NCI-H82 treated with DMSO at 0.1 percent for 48 hours (cell line): ENCODE data around the gene WDR18.

Source experiments
- DNase-seq: peaks from one replicate; lab custom pipeline; 2025; ENCODE audit not compliant: unreplicated experiment; lab: John Stamatoyannopoulos, UW

The WDR18 gene

DNA sequence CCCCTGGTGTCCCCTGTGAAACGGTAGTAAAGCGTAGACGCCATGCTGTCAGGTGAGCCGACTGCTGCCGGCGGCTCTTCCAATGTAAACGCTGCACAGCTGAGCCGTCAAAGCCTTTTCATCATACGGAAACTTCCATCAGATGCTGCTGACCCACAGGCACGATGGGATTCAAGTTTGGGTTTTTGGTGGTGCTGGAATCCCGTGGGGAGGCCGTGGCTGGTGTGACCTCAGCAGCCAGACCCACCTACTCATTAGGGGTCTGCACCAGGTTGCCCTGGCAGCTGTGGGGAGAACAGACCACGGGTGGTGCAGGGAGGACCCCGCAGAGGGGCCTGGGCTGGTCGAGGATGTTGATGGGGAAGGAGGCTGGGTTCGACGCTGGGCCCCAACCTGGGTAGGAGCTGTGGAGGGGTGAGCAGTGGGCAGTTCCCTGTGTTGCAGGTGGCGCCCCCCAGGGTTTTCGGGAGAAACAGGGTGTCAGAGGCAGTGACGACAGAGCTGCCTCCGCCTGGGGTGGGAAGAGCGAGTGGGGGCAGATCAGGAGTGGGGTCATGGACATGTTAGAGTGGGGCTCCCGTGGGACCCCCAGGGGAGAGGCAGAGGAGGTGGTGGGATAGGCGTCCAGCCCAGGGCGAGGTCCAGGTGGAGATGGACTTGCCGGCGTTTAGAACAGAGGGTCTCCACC is 22.7 kb downstream of the WDR18 start:
- no peak for DNase-seq

DNA sequence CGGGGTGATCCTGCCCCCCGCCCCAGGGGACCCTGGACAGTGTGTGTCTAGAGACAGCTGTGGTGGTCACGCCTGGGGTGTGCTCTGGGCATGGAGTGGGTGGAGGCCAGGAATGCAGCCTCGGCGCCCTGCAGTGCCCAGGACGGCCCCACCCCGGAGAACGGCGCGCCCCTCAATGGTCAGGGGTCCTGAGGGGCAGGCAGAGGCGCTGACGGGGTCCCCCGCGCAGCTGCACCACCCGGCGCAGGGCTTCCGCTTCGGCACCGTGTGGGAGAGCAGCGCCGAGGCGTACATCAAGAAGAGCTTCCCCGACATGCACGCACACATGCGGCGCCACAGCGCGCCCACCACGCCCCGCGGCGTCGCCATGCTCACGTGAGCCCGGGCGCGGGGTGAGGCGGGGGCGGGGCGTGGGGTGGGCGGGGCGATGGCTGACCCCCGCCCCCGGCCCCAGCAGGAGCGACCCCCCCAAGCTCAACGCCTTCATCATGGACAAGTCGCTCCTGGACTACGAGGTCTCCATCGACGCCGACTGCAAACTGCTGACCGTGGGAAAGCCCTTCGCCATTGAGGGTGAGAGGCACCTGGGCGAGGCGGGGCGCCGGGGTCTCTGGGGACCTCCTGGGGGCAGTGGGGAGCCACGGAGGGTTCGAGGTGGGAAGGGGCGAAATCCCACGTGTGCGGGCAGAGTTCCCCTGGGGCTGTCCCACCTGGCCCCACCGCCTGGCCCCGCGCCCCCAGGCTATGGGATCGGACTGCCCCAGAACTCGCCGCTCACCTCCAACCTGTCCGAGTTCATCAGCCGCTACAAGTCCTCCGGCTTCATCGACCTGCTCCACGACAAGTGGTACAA is 23.5 kb downstream of the WDR18 start:
- no peak for DNase-seq

DNA sequence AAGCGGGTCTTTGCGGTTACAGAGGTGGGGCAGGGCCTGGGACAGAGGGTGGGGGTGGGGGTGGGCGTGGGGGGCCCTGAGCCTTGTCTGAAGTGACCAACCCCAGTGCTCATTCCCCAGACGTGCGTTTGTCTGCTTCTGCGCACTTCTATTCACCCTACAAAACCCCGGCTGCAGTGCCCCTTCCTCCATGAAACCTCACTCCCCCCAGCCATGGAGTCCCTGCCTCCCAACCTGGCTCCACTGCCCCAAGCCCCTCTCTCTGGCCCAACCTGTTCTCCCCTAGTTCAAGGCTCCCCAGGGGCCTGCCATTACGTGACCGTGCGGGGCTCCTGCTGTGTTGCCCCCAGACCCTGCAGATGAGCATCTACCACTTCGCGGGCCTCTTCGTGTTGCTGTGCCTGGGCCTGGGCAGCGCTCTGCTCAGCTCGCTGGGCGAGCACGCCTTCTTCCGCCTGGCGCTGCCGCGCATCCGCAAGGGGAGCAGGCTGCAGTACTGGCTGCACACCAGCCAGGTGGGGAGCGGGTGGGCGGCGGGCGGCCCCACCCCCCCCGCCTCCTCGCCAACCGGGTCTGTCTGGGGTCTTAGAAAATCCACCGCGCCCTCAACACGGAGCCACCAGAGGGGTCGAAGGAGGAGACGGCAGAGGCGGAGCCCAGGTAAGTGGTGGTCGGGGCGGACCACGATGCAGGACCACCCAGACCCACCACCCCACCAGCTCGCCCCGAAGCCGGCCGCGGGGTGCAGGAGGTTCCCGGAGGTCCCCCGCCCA is 24.3 kb downstream of the WDR18 start:
- DNase-seq: no peak

DNA sequence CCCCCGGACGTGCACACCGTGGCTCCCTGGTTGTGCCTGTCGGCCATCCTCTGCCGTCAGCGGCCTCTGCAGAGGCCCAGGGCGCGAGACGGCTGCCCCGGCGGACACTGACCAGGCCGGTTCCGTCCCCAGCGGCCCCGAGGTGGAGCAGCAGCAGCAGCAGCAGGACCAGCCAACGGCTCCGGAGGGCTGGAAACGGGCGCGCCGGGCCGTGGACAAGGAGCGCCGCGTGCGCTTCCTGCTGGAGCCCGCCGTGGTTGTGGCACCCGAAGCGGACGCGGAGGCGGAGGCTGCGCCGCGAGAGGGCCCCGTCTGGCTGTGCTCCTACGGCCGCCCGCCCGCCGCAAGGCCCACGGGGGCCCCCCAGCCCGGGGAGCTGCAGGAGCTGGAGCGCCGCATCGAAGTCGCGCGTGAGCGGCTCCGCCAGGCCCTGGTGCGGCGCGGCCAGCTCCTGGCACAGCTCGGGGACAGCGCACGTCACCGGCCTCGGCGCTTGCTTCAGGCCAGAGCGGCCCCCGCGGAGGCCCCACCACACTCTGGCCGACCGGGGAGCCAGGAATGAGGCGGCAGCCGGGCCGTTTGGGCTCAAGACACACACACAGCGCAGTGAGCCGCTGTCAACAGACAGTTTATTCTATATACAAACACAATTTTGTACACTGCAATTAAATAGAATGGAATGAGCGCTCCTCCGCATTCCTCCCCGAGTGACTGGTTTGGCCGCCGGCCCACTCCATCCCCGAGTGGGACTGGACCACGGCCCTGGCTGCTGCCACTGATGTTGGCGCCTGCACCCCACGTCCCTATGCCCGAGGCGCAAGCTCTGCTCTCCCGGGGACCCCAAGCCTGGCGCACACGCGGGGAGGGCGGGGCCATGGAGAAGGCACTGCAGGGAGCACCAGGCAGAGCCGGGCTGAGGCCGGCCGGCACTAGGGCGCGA is 25.2 kb downstream of the WDR18 start:
- DNase-seq: no peak

DNA sequence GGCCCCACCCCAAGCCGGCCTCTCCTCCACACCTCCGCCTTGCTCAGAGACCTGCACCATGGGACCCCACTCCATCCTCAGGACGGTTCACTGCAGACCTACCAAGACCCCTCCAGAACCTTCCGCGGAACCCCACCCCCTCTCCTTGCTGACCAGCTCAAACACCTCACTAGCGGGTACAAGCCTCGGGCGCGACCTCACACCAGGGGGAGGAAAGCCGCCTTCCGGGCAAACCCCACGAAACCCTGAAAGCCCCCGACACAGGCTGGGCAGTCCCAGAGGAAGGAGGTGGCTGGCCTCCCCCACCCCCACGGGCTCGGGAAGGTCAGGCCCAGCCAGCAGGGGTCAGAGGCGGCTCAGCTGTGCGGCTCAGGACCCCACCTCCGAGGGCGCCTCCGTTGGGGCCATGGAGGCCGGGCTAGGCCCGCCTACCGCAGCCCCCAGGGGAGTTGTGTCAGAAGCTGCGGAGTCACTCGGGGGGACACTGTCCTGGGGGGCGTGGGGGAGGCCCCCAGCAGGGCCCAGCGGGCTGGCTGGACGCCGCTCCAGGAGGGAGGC is 25.9 kb downstream of the WDR18 start:
- no peak for DNase-seq

DNA sequence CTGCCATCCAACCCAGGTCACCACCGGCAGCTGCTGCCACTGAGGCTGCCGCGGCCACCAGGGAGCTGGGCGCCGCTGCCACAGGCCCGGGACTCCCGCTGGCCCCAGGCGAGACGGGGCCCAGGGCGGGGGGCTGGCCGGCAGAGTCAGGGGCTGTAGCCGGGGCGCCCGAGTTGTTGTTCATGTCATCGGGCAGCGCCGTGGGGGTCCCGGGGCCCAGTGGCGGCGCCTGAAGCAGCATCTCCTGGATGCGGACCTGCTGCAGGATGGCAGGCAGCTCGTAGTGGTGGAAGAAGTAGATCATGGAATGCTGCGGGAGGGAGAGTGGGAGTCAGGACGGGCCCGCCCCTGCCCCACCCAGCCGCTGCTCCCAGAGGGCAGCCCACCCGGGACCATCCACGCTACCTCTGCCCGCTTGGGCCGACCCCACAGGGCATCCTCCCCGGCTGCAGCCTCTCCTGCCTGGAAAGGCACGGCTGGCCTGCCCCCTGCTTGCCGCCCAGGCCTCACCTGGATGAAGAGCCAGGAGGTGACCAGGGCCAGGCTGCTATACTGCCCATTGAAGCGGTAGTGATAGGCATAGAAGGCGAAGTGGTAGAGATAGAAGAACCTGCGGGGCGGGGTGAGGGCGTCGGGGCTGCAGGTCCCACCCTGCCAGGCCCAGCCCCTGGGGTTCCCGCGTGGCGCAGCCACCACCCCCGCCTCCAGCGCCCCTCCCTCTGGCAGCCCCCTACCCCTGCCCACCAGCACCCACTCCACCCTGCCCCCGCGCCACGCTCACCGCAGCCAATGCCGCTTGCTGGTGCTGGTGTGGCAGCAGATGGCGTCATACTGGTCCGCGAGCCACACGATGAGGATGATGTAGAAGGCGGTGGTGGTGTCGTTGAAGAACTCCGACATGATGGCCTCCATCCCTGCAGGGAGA is 26.7 kb downstream of the WDR18 start:
- no peak for DNase-seq

GRCh38 chr19:1011831-1012333 is 27.7 kb downstream of the WDR18 start:
- DNase-seq: no peak

DNA sequence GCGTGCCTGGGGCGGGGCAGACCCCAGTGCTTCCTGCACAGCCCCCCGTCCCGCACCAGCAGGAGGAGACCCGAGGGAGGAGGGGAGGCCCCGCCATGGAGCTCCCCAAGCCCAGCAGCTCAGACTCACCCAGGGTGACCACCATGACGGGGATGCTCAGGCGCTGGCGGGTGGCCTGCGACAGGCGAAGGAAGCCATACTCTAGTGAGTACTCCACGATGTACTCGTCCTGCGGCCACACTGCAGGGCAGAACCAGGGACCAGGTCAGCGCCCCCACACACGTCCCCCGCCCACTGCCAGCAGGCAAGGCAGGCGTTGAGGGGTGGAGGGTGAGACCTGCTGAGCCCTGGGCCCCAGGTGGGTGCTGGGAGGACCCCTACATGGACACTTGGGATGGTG is 28.2 kb downstream of the WDR18 start:
- no peak for DNase-seq

- DNase-seq: no peak
These were observed 29.1 kb downstream of the WDR18 start for GRCh38 chr19:1013218-1013617.

DNA sequence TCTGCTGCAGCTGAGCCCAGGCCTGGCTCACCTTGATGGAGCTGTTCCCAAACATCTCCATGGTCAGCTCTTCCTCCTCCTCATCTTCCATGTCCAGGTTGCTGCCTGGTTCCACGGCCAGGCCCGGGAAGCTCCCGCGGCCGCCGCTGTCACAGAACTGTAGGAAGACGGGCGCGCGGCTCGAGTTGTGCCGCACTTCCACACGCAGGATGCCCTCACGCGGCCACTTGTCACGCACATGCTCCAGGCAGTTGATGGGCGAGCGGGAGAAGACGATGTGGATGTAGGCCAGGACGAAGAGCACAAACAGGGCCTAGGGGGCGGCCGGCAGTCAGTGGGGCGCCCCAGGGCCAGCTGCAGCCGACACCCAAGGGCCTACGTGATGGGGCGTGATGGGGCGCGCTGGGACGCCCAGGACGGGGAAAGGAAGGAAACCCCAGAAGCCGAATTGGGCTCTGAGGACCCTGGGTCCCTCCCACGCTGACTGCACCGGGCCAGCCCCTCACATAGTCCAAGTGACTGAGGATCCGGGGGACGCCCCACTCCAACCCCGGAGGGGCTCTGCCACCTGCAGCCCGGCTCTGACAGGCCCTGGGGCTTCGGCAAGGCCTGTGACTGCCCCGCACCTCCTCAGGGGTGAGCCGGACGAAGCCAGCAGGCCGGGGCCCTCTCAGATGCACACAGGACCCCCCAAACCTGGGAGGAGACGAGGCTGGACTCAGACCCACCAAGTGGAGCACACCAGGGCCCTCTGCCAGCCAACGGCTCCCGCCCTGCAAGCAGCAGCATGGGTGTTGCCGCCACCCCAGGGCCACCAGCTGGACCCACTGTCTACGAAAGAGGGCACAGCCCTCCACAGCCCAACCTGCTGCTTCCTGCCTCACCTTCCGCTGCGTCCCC is 30.3 kb downstream of the WDR18 start:
- no peak for DNase-seq

GRCh38 chr19:1015061-1015781 is 31.1 kb downstream of the WDR18 start:
- DNase-seq: no peak

GRCh38 chr19:1015782-1016646 is 31.9 kb downstream of the WDR18 start:
- no peak for DNase-seq

- no peak for DNase-seq
These were observed 32.5 kb downstream of the WDR18 start for GRCh38 chr19:1016647-1017114.

- no peak for DNase-seq
These were observed 33.2 kb downstream of the WDR18 start for GRCh38 chr19:1017115-1017905.

DNA sequence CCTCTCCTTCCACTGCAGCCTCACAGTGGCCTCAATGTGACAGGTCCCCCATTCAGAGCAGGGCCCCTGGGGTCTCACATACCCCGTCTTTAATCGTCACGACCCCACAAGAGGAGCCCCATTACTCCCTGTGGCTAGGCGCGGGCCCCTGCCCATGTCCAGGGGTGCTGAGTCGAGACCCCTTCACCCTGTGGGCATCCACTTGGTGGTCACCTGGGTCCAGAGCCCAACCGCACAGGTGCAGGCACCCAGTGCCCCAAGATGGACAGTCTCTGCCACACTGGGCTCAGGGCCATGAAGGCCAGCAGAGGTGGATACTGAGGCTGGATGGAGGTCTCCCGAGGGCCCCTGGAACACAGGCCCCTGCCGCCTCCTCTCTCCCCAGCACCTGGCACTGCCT is 33.8 kb downstream of the WDR18 start:
- no peak for DNase-seq

DNA sequence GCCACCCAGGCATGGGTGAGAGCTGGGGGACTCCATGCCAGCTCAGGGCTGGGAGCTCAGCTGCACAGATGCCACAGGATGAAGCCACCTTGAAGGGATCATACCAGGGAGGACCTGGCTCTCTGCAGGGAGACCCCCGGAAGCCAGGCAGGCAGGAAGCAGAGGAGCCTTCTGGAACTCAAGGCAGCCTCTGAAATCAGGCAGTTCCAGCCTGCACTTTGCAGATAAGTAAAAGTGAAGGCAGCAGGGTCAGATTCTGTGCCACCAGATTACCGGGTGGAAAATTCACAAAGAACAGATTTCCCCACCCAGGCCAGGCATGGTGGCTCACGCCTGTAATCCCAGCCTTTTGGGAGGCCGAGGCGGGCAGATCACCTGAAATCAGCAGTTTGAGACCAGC is 34.2 kb downstream of the WDR18 start:
- DNase-seq: no peak
